OCI-LY1 (cell line): Measurements from ENCODE around the gene NT5DC1.

Experiments used
- EZH2 ChIP-seq: fragments of 200-600 bp; sonication (generic), shearing (Covaris generic); IDR thresholded peaks from 2 replicates; pipeline ENCODE4 v1.8.0; 2017; ENCODE audit warnings: borderline replicate concordance, mixed run types, mild to moderate bottlenecking, antibody characterized with exemption, low read length, moderate library complexity, mixed read lengths
- TF ChIP-seq, protein P1 (sequence below): fragments of 200-600 bp; sonication (generic), shearing (Covaris generic); IDR thresholded peaks from 2 replicates; pipeline ENCODE4 v1.5.1; 2017; ENCODE audit warnings: mild to moderate bottlenecking, antibody characterized with exemption, low read length, moderate library complexity, mixed read lengths

DNA sequence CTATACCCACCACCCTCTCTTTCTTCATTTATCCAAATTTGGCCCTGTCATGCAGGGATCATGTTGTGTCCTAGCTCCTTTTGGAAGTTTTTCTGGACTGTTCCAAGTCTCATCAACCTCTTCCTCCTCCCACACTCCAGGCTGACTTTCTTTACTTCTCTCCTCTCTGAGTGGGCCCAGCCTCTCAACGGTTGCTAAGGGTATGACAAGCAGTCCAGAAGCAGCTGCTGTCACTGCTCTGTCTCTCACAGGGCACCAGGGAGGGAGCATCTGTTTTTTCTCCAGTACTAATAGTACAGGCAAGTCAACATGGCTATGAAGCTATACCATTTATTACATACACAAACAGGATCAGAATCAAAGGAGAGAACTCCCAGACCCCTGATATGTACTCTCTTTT, 8.2 kb downstream of the NT5DC1 start:
- TF ChIP-seq, protein P1, sequence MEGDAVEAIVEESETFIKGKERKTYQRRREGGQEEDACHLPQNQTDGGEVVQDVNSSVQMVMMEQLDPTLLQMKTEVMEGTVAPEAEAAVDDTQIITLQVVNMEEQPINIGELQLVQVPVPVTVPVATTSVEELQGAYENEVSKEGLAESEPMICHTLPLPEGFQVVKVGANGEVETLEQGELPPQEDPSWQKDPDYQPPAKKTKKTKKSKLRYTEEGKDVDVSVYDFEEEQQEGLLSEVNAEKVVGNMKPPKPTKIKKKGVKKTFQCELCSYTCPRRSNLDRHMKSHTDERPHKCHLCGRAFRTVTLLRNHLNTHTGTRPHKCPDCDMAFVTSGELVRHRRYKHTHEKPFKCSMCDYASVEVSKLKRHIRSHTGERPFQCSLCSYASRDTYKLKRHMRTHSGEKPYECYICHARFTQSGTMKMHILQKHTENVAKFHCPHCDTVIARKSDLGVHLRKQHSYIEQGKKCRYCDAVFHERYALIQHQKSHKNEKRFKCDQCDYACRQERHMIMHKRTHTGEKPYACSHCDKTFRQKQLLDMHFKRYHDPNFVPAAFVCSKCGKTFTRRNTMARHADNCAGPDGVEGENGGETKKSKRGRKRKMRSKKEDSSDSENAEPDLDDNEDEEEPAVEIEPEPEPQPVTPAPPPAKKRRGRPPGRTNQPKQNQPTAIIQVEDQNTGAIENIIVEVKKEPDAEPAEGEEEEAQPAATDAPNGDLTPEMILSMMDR: no peak
- TF ChIP-seq EZH2: no peak
